Erythroblast (primary cell): Measurements from ENCODE around the gene KIF4A.
A peak's percentile ranks its signal among the peaks of the same experiment; 100 is the strongest.

Experiments
- DNase-seq, 2 experiments: peaks; one replicate each; lab custom pipeline; 2025; lab: John Stamatoyannopoulos, UW
- GATA1 ChIP-seq: IDR thresholded peaks from 2 replicates; pipeline ENCODE4 v1.6.1; 2011; ENCODE audit warnings: low read depth, mild to moderate bottlenecking, control low read depth, low read length, moderate library complexity
- POLR2A ChIP-seq: IDR thresholded peaks from 2 replicates; pipeline ENCODE4 v1.6.1; 2011; ENCODE audit warnings: mild to moderate bottlenecking, low read length

Gene KIF4A

DNA sequence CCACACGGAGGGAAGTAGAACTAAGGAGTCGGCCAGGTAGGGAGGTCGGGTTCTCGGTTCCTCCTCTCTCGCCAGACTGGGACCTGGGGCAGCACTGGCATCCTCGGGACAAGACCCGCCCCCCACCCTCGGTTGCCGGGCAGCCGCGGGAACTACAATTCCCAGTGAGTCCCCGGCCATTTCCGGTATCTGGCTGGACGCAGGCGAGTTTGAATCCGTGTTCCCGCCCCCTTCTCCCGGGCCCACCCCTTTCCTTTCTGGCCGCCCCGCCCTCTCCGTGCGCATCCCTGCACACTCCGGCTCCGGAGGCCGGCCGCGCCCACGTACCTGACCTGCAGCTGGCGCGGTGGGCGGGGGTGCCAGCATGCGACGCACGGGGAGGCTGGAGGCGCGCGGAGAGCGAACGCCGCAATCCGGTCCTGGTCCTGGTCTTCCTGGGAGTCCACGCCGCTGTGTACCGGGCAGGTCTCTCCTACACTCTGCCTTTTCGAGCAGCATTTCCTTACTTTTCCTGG lies 144.5 kb downstream of the KIF4A start:
- TF ChIP-seq GATA1 (no peak), POLR2A (no peak)
- peak; percentile 65 to 70 for DNase-seq

DNA sequence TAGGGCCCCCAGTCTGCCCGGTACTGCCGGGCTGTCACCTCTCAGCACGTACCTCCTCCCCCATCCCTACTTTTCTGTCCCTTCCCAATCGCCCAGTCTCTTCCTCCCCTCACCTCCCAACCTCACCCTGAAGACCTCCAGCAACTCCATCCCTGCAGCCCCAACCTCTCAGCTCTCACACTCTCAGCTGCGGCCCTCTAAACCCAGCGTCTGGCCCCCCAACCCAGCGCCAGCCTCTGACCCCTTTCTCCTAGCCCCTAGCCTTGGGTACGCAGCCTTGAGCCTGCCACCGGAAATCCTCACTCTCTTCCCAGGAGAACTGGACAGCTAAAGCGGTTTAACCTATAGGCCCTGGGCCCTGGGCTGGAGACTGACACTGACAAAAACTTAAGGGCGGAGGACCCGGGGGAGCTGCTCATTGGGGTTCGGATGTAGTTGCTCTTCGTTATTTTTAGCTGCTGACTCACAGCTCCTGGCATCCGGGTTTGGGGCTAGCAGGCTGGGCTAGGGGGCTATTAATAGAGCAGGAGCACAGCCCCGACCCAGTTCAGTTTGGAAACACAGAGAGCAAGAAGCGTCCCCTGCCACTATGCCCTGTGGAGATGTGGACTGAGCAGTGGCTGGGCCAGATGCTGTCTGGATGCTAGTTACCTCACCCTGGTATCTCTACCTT lies 145.1 kb downstream of the KIF4A start:
- TF ChIP-seq GATA1, result no peak
- no peak for TF ChIP-seq POLR2A

DNA sequence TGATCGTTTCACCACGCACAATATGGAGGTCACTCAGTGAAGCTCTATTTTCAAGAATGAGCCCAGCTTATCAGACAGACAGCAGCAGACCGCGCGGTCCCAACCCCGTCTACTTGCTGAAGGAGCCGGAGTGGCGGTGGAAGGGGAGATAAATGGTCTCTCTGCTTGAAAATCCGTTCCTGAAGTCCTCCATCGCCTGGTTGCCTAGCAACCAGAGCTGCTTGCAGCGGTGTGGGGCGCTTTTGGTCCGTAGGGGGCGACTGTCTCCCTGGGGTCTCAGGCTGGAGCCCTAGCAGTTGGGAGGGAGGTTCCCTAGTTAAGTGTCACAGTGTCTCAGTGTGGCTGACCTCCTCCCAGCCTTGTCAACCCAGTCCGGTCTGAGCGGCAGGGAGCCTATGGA lies 146.4 kb downstream of the KIF4A start:
- TF ChIP-seq GATA1 (no peak), POLR2A (no peak)
- DNase-seq, result peak; percentile 17 to 38

More for the DNA sequence above, 145.1 kb downstream of the KIF4A start:
- no peak for DNase-seq

DNA sequence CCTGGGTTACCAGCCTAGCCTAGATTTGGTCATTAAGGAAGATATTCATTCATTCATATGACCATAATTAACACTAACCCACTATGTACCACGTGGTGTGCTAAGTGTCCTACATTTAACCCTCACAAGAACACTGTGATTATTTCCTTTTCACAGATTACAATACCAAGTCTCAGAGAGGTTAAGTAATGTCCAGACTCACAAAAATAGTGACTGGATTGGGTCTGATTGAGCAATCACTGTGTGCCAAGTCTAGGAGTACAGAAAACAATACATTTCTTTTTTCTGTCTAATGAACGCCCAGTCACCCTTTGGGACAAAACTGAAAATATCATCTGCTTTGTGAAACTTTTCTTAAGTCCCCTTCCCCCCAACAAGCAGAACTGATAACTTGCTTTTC lies 147.1 kb downstream of the KIF4A start:
- DNase-seq, result no peak
- TF ChIP-seq GATA1 (no peak), POLR2A (no peak)

- TF ChIP-seq GATA1 (no peak), POLR2A (no peak)
- DNase-seq, result no peak
Observed at GRCh38 chrX:70437921-70438665, 148.2 kb downstream of the KIF4A start.

DNA sequence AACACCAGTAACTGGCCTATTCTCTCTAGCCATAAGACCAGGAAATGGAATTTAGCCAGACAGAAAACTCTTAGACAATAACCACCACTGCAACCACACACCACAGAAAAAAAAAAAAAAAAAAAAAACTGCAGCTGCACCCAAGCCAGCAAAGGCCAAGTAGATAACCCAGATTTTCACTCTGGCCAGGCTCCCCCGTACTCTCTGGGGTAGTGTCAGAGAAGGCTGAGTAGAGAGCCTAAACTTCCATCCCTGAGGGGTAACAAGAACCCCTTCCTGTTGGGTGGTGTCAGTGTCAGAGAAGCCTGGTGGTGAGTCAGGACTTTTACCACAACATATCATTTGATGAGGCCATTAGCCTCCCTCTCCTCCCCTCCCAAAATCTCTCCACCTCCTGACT lies 149.1 kb downstream of the KIF4A start:
- DNase-seq, result no peak
- TF ChIP-seq GATA1, result no peak
- TF ChIP-seq POLR2A, result no peak

DNA sequence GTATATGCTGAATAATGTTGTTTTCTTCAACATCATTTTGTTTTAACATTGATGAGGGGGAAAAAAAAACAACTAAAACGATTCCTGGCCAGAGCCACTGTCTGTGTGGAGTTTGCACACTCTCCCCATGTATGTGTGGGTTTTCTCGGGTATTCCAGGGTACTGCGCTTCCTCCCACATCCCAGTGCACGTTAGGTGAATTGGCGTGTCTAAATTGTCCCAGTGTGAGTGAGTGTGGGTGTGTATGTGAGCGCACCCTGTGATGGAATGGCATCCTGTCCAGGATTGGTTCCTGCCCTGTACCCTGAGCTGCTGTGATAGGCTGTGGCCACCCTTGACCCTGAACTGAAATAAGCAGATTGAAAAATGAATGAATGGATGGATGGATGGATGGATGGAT lies 152.3 kb downstream of the KIF4A start:
- TF ChIP-seq POLR2A, result no peak
- TF ChIP-seq GATA1, result no peak
- DNase-seq, result no peak

DNA sequence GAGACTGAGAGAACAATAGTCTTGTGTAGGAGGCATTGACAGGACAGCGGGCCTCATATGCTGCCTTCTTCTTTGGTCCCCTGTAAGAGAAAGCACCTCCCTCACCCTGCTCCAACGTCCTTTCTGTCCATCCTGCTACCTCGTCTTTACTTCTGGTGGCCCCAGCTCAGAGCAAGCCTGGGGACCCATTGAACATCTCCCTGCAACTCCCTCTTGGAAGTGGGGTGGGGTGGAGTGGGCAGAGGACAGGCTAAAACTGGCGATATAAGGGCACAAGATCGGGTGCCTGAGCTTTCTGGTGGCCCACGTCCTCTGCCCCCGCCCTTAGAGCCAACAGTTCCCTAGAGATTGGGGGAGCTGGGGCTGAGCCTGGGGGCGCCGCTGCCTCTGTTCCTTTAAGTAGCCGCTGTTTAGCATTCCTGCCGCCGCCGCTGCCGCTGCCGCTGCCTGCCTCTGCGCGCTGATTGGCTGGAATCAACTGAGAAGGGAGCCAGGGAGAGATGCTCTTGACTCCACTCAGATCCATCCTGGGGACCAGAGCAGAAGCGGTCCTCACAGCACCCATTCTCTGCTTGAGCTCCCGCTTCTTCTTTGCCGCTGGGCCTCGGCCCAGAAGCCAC lies 154.5 kb downstream of the KIF4A start, which contains the start of gene DLG3:
DLG3 (plus strand) TSS at position 510 of the 620 bp plus-strand sequence. CDS start 367 bp downstream, outside the sequence.
- no peak for DNase-seq
- TF ChIP-seq POLR2A, result no peak
- TF ChIP-seq GATA1, result no peak

GRCh38 chrX:70444946-70445656 lies 155.2 kb downstream of the KIF4A start:
- no peak for TF ChIP-seq POLR2A
- TF ChIP-seq GATA1, result no peak
- DNase-seq, result no peak

DNA sequence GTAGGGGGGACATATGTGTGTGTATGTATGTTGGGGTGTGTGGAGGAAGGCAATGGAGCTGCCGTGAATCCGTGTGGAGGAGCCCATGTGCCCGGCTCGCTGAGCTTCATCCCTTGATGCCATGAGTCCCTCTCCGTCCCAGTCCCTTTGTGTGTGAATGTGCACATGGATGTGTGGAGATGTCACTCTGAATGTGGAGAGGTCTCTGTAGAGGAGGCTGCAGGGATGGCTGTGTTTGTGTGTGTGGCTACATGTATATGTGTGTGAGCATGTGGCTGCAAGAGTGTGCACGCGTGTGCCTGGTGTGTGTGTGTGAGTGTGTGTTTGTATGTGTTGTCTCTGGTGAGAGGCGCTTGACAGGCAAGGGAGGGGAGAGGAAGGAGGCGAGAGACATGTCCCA lies 156.0 kb downstream of the KIF4A start:
- TF ChIP-seq GATA1 (no peak), POLR2A (no peak)
- no peak for DNase-seq

DNA sequence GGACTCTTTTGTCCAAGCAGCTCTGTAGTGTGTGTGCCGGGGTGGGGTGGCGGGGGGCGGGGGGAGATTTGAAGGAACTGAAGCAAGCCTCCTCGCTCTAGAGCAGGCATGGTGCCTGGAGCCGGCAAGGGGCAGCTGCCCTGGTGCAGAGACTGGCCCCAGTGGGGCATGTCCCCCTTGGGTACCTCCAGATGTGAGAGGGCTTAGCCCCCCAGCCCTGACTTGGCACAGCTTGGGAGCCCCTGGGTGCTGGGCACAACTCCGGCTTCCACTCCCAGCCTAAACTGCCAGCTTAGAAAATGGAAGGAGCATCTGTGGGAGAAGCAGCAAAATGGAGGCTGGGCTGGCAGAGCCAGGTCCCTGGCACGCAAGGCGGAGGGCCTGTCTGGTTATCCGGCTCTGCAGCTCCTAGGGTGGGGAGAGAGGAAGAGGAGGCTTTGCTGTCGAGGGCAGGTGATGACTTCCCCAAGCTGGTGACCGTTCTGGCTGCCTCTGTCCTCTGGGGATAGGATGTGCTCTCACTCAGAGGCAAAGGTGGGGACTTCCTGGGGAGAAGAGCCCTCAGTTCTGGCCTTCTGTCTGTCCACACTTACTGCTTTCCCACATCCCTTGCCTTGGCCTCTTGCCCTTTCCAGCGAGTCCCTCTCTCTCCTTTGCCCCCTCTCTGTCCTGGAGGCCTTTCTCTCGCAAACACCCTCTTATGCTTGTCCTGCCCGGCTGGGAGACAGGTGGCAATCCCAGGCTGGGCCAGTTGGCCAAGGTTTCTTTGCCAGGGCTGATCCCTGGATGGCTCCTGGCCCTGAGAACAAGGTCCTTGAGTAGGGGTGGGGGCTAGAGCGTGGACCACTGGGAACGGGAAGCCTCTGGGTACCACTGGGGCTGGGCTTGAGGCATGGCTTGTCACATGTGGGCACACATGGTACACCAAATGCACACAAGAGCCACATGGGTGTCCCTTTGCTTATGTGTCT lies 156.8 kb downstream of the KIF4A start:
- no peak for DNase-seq
- TF ChIP-seq GATA1, result no peak
- no peak for TF ChIP-seq POLR2A

DNA sequence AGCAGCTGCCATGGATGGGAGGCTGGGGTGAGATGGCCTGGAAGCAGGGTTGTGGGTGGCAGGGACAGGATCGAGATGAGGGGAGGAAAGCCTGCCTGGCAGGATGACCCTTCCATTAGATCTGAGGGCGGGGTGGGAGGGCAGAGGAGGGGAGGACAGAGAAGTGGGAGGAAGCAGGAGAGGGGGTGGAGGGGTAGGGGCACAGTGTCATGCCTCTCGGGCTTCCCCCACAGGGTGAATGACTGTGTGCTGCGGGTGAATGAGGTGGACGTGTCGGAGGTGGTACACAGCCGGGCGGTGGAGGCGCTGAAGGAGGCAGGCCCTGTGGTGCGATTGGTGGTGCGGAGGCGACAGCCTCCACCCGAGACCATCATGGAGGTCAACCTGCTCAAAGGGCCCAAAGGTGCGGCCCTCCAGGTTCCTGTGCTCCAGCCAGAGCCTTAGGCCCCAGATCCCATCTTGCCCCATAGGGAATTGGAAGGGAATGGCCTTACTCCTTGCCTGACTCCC lies 159.6 kb downstream of the KIF4A start:
- DNase-seq, result no peak
- no peak for TF ChIP-seq GATA1
- TF ChIP-seq POLR2A, result no peak
